ENCODE results near the gene CTAGE15. TPM values are rescaled to one million over a fixed set of nuclear protein-coding genes. Genes with fewer than 3 reads are reported as not detected.
"Not testable (repeated sequence)": the region's sequence is repeated elsewhere in the genome, so short reads cannot be mapped to it uniquely, and the experiment has no call there.

Gene CTAGE15

DNA sequence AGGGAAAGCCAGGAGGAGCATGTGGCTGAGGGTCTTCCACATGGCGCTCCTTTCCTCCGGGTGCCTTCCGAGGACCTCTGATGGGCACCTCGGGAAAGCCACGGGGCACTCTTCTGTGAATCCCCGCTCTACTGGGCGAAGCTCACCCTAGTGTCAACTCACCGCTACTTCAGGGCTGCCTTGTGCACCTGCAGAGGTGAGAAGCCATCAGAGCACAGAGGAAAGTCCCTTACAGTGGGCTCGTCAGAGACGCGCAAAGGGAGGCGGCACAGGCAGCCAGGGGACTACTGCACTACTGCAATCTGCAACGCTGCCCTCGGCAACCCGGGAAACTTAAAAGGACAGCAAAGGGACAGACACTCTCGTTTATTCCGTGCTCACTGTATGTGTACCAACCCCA, 50.5 kb downstream of the CTAGE15 start:
- not testable (repeated sequence) for H4K8ac ChIP-seq (ENCODE audit: low read depth, low read length); DNase-seq (ENCODE audit: low spot score); H2BK15ac ChIP-seq (ENCODE audit: low read length); H2AFZ ChIP-seq (ENCODE audit: low read length); H3K36me3 ChIP-seq (replicated peaks in 1 of 2; ENCODE audit: control insufficient read depth in 2 of 2, insufficient read depth in 2 of 2, low read length in 2 of 2); H3K27me3 ChIP-seq (ENCODE audit: control insufficient read depth in 3 of 3, insufficient read depth in 3 of 3, low read depth in 1 of 3, low read length in 3 of 3); H3K4me1 ChIP-seq (ENCODE audit: control insufficient read depth in 2 of 2, insufficient read depth in 1 of 2, low read depth in 1 of 2, low read length in 2 of 2); H2AK5ac ChIP-seq (ENCODE audit: low read depth, low read length); H3K27ac ChIP-seq (replicated peaks; ENCODE audit: low read length); H2BK120ac ChIP-seq (ENCODE audit: low read depth, low read length); H3K9ac ChIP-seq (ENCODE audit: low read depth, low read length, poor library complexity); H3K79me1 ChIP-seq (ENCODE audit: low read depth, low read length); H3K4me2 ChIP-seq (ENCODE audit: insufficient read depth, low read length, poor library complexity, severe bottlenecking); H3K9me3 ChIP-seq (replicated peaks in 1 of 2; ENCODE audit: control insufficient read depth in 2 of 2, insufficient read depth in 1 of 2, low read depth in 1 of 2, low read length in 2 of 2); H3K18ac ChIP-seq (ENCODE audit: low read length); H3K4me3 ChIP-seq (ENCODE audit: low read length in 2 of 2); H2BK5ac ChIP-seq (ENCODE audit: low read length); H3K14ac ChIP-seq (ENCODE audit: low read length); H3K4ac ChIP-seq (ENCODE audit: low read length); H3K23ac ChIP-seq (ENCODE audit: low read depth, low read length, poor library complexity); H4K91ac ChIP-seq (ENCODE audit: low read depth, low read length, poor library complexity); H2BK12ac ChIP-seq (ENCODE audit: low read length)
- no CpG with 5 or more reads among the region's 17 CpGs for WGBS, 2 donors (ENCODE audit: extremely low coverage in 2 of 2, insufficient read length in 2 of 2, insufficient replicate concordance in 1 of 2)

Small RNA genes lying within 50 kb of the gene (small RNA-seq; reads per million reads assigned to genes)
- gene AC073264.2 (ENCODE audit: insufficient read depth) (not detected), gene RNU6-162P (ENCODE audit: insufficient read depth) (not detected)
